ENCODE measurements around the gene MYO7B. TPM values are rescaled to one million over a fixed set of nuclear protein-coding genes. Genes with fewer than 3 reads are reported as not detected.

The MYO7B gene
- polyA plus RNA-seq, 4 donors: 85.6 to 617 (median 462) TPM

- Histone ChIP-seq H3K27ac (ENCODE audit: low read depth in 1 of 3, low read length in 2 of 3) (no peak overlapping the region), H3K9me3 (ENCODE audit: control insufficient read depth in 2 of 2, insufficient read depth in 1 of 2, low read depth in 1 of 2, low read length in 1 of 2) (no peaks in the 10 kb centered on the region), H3K36me3 (ENCODE audit: control insufficient read depth in 3 of 3, insufficient read depth in 2 of 3, low read depth in 1 of 3, low read length in 3 of 3) (peaks cover 0 to 63% (median 16%) of the 10 kb centered on the region in 3 donors), H3K27me3 (ENCODE audit: control insufficient read depth in 3 of 3, insufficient read depth in 3 of 3, low read length in 3 of 3) (no peaks in the 10 kb centered on the region), H3K4me3 (ENCODE audit: low read depth in 1 of 3, low read length in 3 of 3) (no peak overlapping the region), H3K4me1 (ENCODE audit: control insufficient read depth in 3 of 3, insufficient read depth in 2 of 3, low read depth in 1 of 3, low read length in 2 of 3) (peaks cover 0 to 14% (median 4%) of the 10 kb centered on the region in 3 donors)
- DNase-seq (no peak), FAIRE-seq (no peak)
- 82 to 89% (median 86%) methylated on average over 8 of the region's 8 CpGs for WGBS, 3 donors
These were observed 25.9 kb downstream of the MYO7B start for GRCh38 chr2:127561371-127561770.

DNA sequence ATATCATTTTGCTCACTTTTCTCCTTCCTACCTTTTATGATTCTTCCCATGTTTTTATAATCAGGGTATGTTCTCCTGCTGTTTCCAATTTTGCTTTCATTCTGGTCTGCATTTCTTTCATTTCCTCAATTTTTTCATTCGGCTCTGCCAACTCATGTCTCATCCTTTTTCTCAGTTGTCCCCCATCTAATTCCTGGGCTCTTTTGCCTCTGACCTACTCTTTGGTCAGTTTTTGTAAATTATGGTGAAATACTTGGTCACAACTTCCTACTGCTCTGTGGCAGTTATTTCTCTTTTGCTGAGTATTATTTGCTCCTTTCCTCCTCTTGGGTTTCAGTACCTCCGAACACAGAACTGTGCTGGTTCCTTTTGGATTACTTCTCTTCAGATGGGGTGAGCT lies 27.5 kb downstream of the MYO7B start:
- Histone ChIP-seq H3K36me3 (ENCODE audit: control insufficient read depth in 3 of 3, insufficient read depth in 2 of 3, low read depth in 1 of 3, low read length in 3 of 3) (peaks cover 9 to 79% (median 20%) of the 10 kb centered on the region in 3 donors), H3K4me3 (ENCODE audit: low read depth in 1 of 3, low read length in 3 of 3) (no peak overlapping the region)

GRCh38 chr2:127563458-127564428 lies 28.3 kb downstream of the MYO7B start:
- Histone ChIP-seq H3K9me3 (ENCODE audit: control insufficient read depth in 2 of 2, insufficient read depth in 1 of 2, low read depth in 1 of 2, low read length in 1 of 2) (no peaks in the 10 kb centered on the region), H3K36me3 (ENCODE audit: control insufficient read depth in 3 of 3, insufficient read depth in 2 of 3, low read depth in 1 of 3, low read length in 3 of 3) (peaks cover 9 to 87% (median 20%) of the 10 kb centered on the region in 3 donors), H3K27me3 (ENCODE audit: control insufficient read depth in 3 of 3, insufficient read depth in 3 of 3, low read length in 3 of 3) (no peaks in the 10 kb centered on the region), H3K4me1 (ENCODE audit: control insufficient read depth in 3 of 3, insufficient read depth in 2 of 3, low read depth in 1 of 3, low read length in 2 of 3) (peaks cover 0 to 14% (median 4%) of the 10 kb centered on the region in 3 donors), H3K4me3 (ENCODE audit: low read depth in 1 of 3, low read length in 3 of 3) (no peak overlapping the region), H3K27ac (ENCODE audit: low read depth in 1 of 3, low read length in 2 of 3) (peak overlapping the region in 1 of 3 donors; percentile 10)
- FAIRE-seq: no peak
- DNase-seq: peak; percentile 56 to 82
- WGBS, 3 donors: 57 to 73% (median 68%) methylated on average over 13 to 14 of the region's 14 CpGs

More for the DNA sequence above, 27.5 kb downstream of the MYO7B start:
- 86 to 94% (median 89%) methylated on average over 2 of the region's 2 CpGs for WGBS, 3 donors
- Histone ChIP-seq H3K27me3 (ENCODE audit: control insufficient read depth in 3 of 3, insufficient read depth in 3 of 3, low read length in 3 of 3) (no peaks in the 10 kb centered on the region), H3K9me3 (ENCODE audit: control insufficient read depth in 2 of 2, insufficient read depth in 1 of 2, low read depth in 1 of 2, low read length in 1 of 2) (no peaks in the 10 kb centered on the region), H3K27ac (ENCODE audit: low read depth in 1 of 3, low read length in 2 of 3) (no peak overlapping the region), H3K4me1 (ENCODE audit: control insufficient read depth in 3 of 3, insufficient read depth in 2 of 3, low read depth in 1 of 3, low read length in 2 of 3) (peaks cover 0 to 14% (median 4%) of the 10 kb centered on the region in 3 donors)
- FAIRE-seq (no peak), DNase-seq (no peak)

- Histone ChIP-seq H3K27me3 (ENCODE audit: control insufficient read depth in 3 of 3, insufficient read depth in 3 of 3, low read length in 3 of 3) (no peaks in the 10 kb centered on the region), H3K4me3 (ENCODE audit: low read depth in 1 of 3, low read length in 3 of 3) (no peak overlapping the region), H3K9me3 (ENCODE audit: control insufficient read depth in 2 of 2, insufficient read depth in 1 of 2, low read depth in 1 of 2, low read length in 1 of 2) (no peaks in the 10 kb centered on the region), H3K36me3 (ENCODE audit: control insufficient read depth in 3 of 3, insufficient read depth in 2 of 3, low read depth in 1 of 3, low read length in 3 of 3) (peaks cover 9 to 87% (median 20%) of the 10 kb centered on the region in 3 donors), H3K27ac (ENCODE audit: low read depth in 1 of 3, low read length in 2 of 3) (no peak overlapping the region), H3K4me1 (ENCODE audit: control insufficient read depth in 3 of 3, insufficient read depth in 2 of 3, low read depth in 1 of 3, low read length in 2 of 3) (peaks cover 0 to 14% (median 4%) of the 10 kb centered on the region in 3 donors)
- no peak for FAIRE-seq
- 88 to 94% (median 89%) methylated on average over 11 of the region's 11 CpGs for WGBS, 3 donors
- DNase-seq: no peak
These were observed 29.2 kb downstream of the MYO7B start for GRCh38 chr2:127564429-127565260.

DNA sequence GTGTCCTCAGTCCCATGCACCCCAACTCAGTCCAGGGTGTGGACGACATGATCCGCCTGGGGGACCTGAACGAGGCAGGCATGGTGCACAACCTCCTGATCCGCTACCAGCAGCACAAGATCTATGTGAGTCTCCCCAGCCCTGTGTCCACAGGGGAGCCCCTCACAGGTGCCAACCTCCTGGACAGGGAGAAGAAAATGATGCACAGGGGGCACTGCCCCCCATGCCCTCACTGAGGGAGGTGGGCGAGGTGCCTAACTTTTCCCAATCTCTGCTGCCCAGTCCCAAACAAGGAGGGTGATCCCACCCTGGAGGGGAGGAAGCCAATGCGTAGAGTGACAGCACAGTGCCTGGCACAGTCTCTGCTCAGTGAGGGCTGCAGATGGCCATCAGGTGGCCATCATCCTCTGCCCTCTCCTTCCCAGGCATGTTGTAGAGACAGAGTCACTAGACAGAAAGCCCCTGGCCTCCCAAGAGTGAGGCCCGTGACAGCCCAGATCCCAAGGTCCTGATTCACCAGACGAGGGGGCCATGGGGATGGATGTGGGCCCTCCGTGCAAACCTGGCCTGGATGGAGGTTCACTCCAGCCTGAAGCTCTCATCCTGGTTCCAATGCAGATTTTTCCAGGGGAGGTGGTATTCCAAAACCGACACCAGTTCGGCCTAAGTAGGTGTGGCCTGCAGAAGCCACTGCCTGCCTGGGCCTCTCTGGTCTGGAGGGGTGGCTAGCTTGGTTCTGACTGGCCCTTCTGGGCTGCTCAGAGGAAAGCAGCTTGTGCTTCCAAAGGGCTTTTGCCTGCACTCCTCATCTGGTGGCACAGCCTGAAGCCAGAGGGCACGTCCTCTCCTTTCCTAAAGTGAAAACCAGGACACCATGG lies 30.0 kb downstream of the MYO7B start:
- H3K27me3 ChIP-seq (ENCODE audit: control insufficient read depth in 3 of 3, insufficient read depth in 3 of 3, low read length in 3 of 3): no peaks in the 10 kb centered on the region
- no peaks in the 10 kb centered on the region for H3K9me3 ChIP-seq (ENCODE audit: control insufficient read depth in 2 of 2, insufficient read depth in 1 of 2, low read depth in 1 of 2, low read length in 1 of 2)
- peaks cover 0 to 14% (median 4%) of the 10 kb centered on the region in 3 donors for H3K4me1 ChIP-seq (ENCODE audit: control insufficient read depth in 3 of 3, insufficient read depth in 2 of 3, low read depth in 1 of 3, low read length in 2 of 3)
- no peak overlapping the region for H3K27ac ChIP-seq (ENCODE audit: low read depth in 1 of 3, low read length in 2 of 3)
- H3K4me3 ChIP-seq (ENCODE audit: low read depth in 1 of 3, low read length in 3 of 3): no peak overlapping the region
- FAIRE-seq (no peak), DNase-seq (no peak)
- H3K36me3 ChIP-seq (ENCODE audit: control insufficient read depth in 3 of 3, insufficient read depth in 2 of 3, low read depth in 1 of 3, low read length in 3 of 3): peaks cover 9 to 88% (median 20%) of the 10 kb centered on the region in 3 donors
- WGBS, 3 donors: 94 to 96% (median 95%) methylated on average over 12 of the region's 12 CpGs

GRCh38 chr2:127566139-127566417 lies 30.6 kb downstream of the MYO7B start:
- peaks cover 0 to 14% (median 4%) of the 10 kb centered on the region in 3 donors for H3K4me1 ChIP-seq (ENCODE audit: control insufficient read depth in 3 of 3, insufficient read depth in 2 of 3, low read depth in 1 of 3, low read length in 2 of 3)
- DNase-seq (no peak), FAIRE-seq (no peak)
- 91 to 98% (median 95%) methylated on average over 5 of the region's 5 CpGs for WGBS, 3 donors
- H3K9me3 ChIP-seq (ENCODE audit: control insufficient read depth in 2 of 2, insufficient read depth in 1 of 2, low read depth in 1 of 2, low read length in 1 of 2): no peaks in the 10 kb centered on the region
- H3K36me3 ChIP-seq (ENCODE audit: control insufficient read depth in 3 of 3, insufficient read depth in 2 of 3, low read depth in 1 of 3, low read length in 3 of 3): peaks cover 9 to 86% (median 22%) of the 10 kb centered on the region in 3 donors
- H3K27me3 ChIP-seq (ENCODE audit: control insufficient read depth in 3 of 3, insufficient read depth in 3 of 3, low read length in 3 of 3): no peaks in the 10 kb centered on the region
- no peak overlapping the region for H3K27ac ChIP-seq (ENCODE audit: low read depth in 1 of 3, low read length in 2 of 3)
- H3K4me3 ChIP-seq (ENCODE audit: low read depth in 1 of 3, low read length in 3 of 3): no peak overlapping the region

DNA sequence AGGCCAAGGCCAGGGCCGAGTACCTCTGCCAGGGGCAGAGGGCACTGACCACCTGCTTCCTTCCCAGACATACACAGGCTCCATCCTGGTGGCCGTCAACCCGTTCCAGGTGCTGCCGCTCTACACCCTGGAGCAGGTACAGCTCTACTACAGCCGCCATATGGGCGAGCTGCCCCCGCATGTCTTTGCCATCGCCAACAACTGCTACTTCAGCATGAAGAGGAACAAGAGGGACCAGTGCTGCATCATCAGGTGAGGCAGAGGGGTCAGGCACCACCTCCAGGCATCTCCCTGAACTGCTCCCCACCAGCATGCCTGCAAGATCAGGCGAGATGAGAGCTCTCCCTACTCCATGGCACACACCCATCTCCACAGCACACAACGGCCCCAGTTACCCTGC lies 31.1 kb downstream of the MYO7B start:
- FAIRE-seq: no peak
- 89 to 91% (median 89%) methylated on average over 9 to 10 of the region's 10 CpGs for WGBS, 3 donors
- peaks cover 0 to 12% (median under 1%) of the 10 kb centered on the region in 3 donors for H3K4me1 ChIP-seq (ENCODE audit: control insufficient read depth in 3 of 3, insufficient read depth in 2 of 3, low read depth in 1 of 3, low read length in 2 of 3)
- no peak for DNase-seq
- no peak overlapping the region for H3K27ac ChIP-seq (ENCODE audit: low read depth in 1 of 3, low read length in 2 of 3)
- H3K4me3 ChIP-seq (ENCODE audit: low read depth in 1 of 3, low read length in 3 of 3): no peak overlapping the region
- H3K27me3 ChIP-seq (ENCODE audit: control insufficient read depth in 3 of 3, insufficient read depth in 3 of 3, low read length in 3 of 3): no peaks in the 10 kb centered on the region
- peaks cover 9 to 83% (median 21%) of the 10 kb centered on the region in 3 donors for H3K36me3 ChIP-seq (ENCODE audit: control insufficient read depth in 3 of 3, insufficient read depth in 2 of 3, low read depth in 1 of 3, low read length in 3 of 3)
- H3K9me3 ChIP-seq (ENCODE audit: control insufficient read depth in 2 of 2, insufficient read depth in 1 of 2, low read depth in 1 of 2, low read length in 1 of 2): no peaks in the 10 kb centered on the region

Data from small intestine (tissue), 7 donors.